Activated CD8-positive, alpha-beta memory T cell treated with anti-CD3 and anti-CD28 coated beads for 48 hours (primary cell): ENCODE data around the gene NSDHL.
A peak's percentile ranks its signal among the peaks of the same experiment; 100 is the strongest.

ENCODE experiments used
- DNase-seq, 3 experiments: peaks; one replicate each; pipeline ENCODE4 v3.0.0-alpha.2; 2020; ENCODE audit warnings: low read depth in 2 of 3, low spot score in 2 of 3

The NSDHL gene

DNA sequence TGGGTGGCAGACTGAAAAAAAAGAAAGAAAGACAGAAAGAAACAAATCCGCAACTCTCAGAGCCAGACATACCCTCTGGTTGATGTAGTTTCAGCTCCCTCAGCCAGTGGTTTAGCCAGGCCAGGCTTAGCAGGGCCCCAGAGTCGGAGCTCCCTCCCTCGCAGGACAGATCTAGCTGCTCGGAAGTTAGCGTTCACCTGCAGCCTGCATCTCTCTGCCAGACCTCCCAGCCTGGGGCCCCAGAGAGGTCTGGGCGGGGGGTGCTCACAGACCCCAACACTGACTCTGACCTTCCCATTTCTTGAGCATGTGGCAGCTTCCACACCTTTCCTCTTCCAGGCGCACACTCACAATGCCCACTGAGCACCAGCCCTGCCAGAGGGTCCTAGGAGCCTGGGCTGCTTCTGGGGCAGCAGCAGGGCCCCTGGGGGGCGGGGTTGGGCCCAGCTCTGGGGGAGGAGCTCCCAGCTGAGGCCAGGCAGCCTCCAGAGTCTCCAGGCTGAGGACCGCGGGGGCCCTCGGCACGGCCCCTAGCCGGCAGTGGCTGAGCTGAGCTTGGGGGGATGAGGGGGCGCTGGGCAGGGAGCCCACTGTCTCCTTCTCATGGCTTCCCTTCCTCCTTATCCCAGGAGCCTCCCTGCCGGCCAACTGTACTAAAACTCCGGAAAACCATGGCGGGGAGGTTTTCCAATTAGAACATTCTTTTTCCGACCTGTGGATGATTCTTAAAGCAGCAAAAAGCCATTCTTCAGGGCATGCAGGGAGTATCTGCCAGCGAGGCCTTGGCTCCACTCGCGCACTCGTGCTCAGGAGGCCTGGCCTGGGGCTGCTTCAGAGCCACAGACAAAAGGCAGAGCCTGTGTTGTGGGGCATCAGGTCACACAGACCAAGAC is 62.4 kb downstream of the NSDHL start:
- DNase-seq = no peak

GRCh38 chrX:152893980-152894610 is 63.2 kb downstream of the NSDHL start:
- DNase-seq = no peak

DNA sequence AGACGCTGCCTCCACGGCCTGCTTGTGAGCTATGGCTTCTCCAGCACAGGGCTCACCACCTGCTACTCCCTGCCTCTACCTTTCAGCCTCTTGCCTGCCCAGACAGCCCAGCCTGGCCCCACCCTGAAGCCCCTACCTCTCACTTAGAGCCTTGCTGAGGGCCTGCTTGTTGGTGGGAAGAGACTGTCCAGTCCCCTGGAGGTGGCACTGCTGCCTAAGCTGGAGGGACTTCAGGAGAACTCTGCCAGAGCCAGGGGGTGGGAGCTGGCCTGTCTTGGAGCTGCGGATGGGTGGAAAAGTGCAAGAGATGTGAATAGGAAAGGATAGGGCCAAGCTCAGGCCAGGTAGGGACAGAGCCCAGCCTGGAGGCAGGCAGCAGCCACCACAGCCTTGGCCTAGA is 64.3 kb downstream of the NSDHL start:
- DNase-seq = no peak

DNA sequence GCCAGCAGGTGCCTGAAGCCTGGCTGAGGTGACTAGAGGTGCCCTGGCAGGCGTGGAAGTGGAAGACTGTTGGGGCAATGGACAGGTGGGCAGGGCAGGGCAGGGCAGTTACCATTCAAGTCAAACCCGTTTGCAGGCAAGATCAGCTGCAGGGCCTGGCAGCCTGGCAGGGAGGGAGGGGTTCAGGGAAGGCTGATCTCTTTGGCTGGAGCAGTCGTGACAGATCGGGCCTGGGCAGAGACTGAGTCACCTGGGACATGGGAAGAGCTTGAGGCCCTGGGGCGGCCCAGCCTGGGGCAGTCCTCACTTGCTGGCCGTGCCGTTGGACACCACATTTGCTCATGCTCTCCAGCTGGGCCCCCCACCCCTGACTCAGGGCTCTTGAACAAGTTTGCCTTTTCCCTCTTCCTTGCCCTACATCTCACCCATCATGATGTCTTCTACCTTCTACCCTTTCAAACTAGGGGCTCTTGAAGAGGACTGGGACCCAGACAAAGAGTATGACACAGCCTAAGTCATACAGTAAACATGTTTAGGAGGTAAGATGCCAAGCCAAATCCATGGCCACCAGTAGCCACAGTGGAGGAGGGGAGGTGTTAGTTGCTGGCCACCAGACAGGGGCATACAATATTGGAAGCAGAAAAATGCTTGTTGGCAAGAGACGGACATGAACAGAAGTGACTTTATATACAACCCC is 65.0 kb downstream of the NSDHL start:
- no peak for DNase-seq

- DNase-seq = no peak
Observed at GRCh38 chrX:152896450-152896849, 65.6 kb downstream of the NSDHL start.

DNA sequence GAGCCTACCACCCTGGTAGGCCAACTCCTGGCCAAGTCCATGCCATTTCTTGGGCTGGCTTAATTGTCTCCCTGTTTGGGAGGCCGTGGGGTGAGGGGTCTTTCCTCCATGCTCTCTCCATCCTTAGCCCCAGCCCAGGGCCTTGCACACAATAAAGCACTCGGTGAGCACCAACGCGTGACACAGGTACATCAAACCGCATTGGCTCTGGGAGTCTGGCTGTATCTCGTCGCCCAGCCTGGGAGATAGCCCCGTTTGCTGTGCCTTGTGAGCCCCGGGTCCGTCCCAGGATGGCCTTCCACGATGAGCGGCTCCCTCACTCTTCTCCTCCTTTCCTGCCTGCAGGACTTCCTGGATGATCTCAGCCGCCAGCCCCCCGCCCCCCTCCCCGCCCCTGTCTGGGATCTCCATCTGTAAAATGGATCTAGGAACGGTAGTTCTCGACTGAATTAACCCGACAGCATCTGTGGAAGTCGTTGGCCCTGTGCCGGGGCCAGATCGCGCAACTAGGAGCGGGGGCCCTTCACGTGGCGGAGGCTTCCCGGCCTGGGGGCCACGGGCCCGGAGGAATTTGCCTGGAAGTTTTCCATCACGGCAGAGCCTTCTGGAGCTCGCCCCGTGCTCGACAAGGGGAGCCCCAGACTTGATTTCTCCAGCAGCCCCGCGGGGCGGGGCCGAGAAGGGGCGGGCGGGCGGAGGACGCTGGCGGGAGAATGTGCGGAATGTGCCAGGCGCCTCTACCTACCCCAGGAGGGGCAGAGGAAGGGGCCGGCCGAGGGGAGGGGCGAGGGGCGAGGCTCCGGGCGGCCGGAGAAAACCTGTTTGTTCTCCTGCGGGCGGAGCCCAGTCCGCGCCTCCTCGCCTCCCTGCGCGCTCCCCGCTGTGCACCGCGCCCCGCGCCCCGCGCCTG is 66.6 kb downstream of the NSDHL start, which contains the start of gene ZNF185:
TSS of gene ZNF185 (plus strand) at position 846 of the 910 bp plus-strand sequence. CDS start 16,423 bp downstream, outside the sequence.
- DNase-seq = no peak

- DNase-seq = no peak
Observed at GRCh38 chrX:152898442-152898841, 67.6 kb downstream of the NSDHL start.

DNA sequence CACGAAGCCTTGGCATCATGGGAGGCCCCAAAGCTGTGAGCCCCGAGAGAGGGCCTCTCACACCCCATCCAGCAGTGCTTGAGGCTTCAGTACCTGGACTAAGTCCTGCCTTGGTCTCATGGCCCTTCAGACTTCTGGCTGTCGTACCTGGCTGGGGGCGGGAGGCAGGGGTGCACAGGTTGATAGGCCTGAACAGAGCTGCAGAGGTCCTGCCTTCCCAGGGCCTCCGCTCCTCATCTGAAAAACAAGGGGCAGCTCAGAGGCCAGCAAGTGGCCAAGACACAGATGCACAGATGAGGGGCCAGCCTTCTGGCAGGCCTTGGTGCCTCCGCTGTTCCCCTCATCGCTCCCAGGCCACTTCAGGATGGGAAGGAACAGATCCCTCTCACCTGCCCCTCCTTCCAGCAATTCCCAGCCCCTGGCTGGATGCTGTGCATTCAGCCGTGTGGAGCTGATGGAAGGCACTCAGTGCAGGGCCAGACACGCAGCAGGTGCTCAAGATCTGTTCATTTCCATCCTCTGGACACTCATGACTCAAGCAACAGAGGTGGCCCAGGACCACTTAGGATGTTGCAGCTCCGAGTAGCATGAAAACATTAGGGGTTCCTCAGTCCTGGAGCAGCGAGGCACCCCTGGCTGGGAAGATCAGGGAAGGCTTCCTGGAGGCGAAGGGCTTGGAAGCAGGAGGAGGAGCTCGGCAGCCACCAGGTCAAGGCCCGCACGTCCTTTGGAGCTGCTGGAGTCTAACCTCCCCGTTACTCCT is 68.4 kb downstream of the NSDHL start:
- no peak for DNase-seq

DNA sequence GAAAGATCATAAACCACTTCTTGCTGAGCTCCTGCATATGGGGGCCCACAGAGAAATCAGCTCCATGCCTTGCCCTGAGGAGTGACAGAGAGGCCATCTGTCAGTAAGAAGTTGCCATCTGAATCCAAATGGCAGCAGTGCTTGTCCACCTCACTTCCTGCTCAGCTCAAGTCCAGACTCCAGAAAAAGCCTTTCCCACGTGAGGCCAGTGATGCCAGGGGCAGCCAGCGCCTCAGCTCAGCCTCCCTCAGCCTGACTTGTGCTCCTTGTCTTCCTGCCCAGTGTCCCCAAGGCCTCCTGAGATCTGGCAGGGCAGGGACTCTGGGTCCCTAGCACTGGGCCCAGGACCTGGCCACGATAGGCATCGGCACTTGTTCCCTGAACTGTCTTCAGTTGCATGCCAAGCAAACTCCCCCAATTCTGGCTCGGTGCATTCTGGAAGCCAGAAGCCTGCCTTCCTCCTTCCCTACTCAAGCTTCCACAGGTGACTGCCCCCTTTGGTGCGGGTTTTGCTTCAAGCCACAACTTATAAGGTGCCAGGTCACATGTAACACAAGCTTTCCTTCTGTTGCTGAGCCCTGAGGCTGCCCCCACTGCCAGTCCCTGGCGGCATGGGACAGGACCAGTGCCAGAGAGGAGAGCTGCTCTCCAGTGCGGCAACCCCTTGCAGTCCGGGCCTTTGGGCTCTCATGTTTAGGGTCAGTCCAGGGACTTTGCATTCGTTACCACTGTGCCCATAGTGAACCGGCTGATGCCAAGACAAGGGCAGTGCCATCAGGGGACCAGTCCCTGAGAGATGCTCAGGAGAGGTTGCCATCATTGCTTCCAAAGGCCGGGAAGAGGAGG is 69.2 kb downstream of the NSDHL start:
- DNase-seq = no peak

- DNase-seq = no peak
Observed at GRCh38 chrX:152900937-152901445, 70.1 kb downstream of the NSDHL start.

GRCh38 chrX:152901816-152902501 is 71.1 kb downstream of the NSDHL start:
- no peak for DNase-seq

GRCh38 chrX:152902502-152902820 is 71.6 kb downstream of the NSDHL start:
- DNase-seq = no peak

GRCh38 chrX:152903589-152903988 is 72.7 kb downstream of the NSDHL start:
- DNase-seq = no peak

DNA sequence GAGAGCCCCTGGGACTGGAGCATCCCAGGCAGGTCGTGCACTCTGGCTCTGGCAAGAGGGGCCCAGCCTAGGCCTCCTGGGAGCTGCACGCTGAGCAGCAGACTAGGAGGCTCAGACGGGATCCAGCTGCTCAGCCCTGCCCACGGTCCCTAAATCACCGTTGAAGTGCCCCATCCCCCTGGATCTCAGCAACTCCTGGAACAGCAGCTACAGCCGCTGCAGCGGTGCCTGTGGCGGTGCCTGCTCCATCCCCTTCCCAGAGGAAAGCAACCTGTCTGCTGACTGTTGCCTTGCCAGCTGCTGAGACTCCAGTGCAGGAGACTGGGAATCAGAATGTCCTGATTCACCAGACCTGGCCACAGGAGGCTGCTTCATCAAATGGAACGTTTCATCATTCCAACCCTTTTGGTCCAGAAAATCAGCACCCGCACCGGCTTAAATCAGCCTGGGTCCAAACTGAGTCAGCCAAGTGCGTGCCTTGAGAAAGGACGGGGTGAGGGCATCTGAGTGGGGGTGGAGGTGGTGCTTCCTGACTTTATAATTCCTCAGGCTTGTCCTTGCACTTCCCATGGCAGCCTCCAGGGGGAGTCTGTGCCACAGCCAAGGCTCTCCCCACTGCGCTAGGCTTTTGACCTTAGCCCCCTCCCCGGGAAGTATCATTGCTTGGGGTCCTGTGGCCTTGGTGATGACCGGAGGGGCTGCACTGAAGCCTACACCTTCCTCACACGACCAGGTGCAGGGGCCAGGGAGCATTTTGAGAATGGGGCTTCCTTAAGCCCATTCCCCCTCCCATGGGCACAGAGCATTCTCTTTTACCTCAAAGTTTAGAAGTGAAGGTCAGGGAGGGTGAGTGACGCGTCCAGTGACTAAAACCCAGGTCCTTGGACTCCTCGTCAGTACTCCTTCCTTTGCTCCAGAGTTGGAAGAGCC is 73.6 kb downstream of the NSDHL start:
- peak in 1 of 3 experiments; percentile 9 for DNase-seq

GRCh38 chrX:152905081-152905420 is 74.2 kb downstream of the NSDHL start:
- no peak for DNase-seq

- DNase-seq = no peak
Observed at GRCh38 chrX:152907084-152907651, 76.3 kb downstream of the NSDHL start.

DNA sequence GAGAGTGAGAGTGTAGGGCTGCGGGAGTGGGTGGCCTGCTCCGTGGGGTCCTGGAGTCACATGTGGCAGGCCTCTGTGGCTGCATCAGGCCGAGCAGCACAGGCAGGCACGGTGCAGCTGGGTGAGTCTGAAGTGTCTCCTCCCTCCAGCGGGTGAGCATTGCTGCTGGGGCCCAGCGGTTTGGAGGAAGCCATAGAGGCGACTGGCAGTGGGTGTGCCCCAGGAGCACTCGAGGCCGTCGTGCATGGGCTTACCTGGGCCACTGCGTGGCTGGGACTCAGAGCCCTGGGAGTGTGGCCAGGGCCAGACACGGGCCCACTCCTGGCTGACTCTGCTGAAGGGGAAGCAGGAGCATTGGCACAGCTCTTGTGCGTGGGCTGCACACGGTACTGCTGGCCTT is 77.6 kb downstream of the NSDHL start:
- DNase-seq = no peak
